GM23338 (cell line): ENCODE measurements around the gene SLC2A11. TPM values are rescaled to one million over a fixed set of nuclear protein-coding genes. Genes with fewer than 3 reads are reported as not detected.

ENCODE experiments used
- ATAC-seq: fragments of 200-7000 bp; cut with Tn5 transposase; 3 replicates; pipeline ENCODE4 v1.9.1; 2020
- DNase-seq: peaks from one replicate; pipeline ENCODE4 v3.0.0-alpha.2; 2015; ENCODE audit warnings: low spot score
- H2AFZ ChIP-seq: fragments of 200-600 bp; sonication (generic); 2 replicates; pipeline ENCODE4 v1.8.0; 2016; ENCODE audit warnings: antibody characterized with exemption, mild to moderate bottlenecking, moderate library complexity
- H3F3A ChIP-seq: fragments of 200-600 bp; sonication (generic); replicated peaks from 2 replicates; pipeline ENCODE4 v1.8.0; 2017; ENCODE audit warnings: antibody characterized with exemption, mixed run types, low read depth
- H3K27ac ChIP-seq: fragments of 200-600 bp; sonication (generic); 2 replicates; pipeline ENCODE4 v1.6.1; 2016; ENCODE audit warnings: low read depth
- H3K27me3 ChIP-seq: fragments of 200-600 bp; sonication (generic); 2 replicates; pipeline ENCODE4 v1.8.0; 2016; ENCODE audit warnings: mild to moderate bottlenecking, mixed run types, moderate library complexity; ENCODE audit not compliant: insufficient read depth
- H3K36me3 ChIP-seq: fragments of 200-600 bp; sonication (generic); 2 replicates; pipeline ENCODE4 v1.8.0; 2016; ENCODE audit warnings: mild to moderate bottlenecking; ENCODE audit not compliant: insufficient read depth
- H3K4me1 ChIP-seq: fragments of 200-600 bp; sonication (generic); 2 replicates; pipeline ENCODE4 v1.8.0; 2016; ENCODE audit warnings: mild to moderate bottlenecking, moderate library complexity; ENCODE audit not compliant: insufficient read depth
- H3K4me2 ChIP-seq: fragments of 200-600 bp; sonication (generic); 2 replicates; pipeline ENCODE4 v1.7.1; 2017; ENCODE audit warnings: mixed run types
- H3K4me3 ChIP-seq: fragments of 200-600 bp; sonication (generic); 2 replicates; pipeline ENCODE4 v1.6.1; 2016; ENCODE audit warnings: mixed run types
- H3K79me2 ChIP-seq: fragments of 200-600 bp; sonication (generic); replicated peaks from 2 replicates; pipeline ENCODE4 v1.8.0; 2017; ENCODE audit warnings: mild to moderate bottlenecking; ENCODE audit not compliant: insufficient read depth
- H3K9me2 ChIP-seq: fragments of 200-600 bp; sonication (generic); 2 replicates; pipeline ENCODE4 v1.8.0; 2017; ENCODE audit not compliant: insufficient read depth
- H4K20me1 ChIP-seq: fragments of 200-600 bp; sonication (generic); replicated peaks from 2 replicates; pipeline ENCODE4 v1.8.0; 2017; ENCODE audit warnings: mild to moderate bottlenecking; ENCODE audit not compliant: insufficient read depth
- H3K27ac Mint-ChIP-seq: 2 replicates; pipeline ENCODE4 v1.8.0; 2020; ENCODE audit warnings: inconsistent platforms, mild to moderate bottlenecking, moderate library complexity, mixed read lengths
- H3K27me3 Mint-ChIP-seq: 3 replicates; pipeline ENCODE4 v1.8.0; 2022; ENCODE audit warnings: low read depth, mild to moderate bottlenecking, moderate library complexity, mixed read lengths, inconsistent platforms; ENCODE audit not compliant: insufficient read depth, poor library complexity
- H3K36me3 Mint-ChIP-seq: 3 replicates; pipeline ENCODE4 v1.8.0; 2021; ENCODE audit warnings: low read depth, mild to moderate bottlenecking, inconsistent platforms, moderate library complexity, mixed read lengths
- H3K4me1 Mint-ChIP-seq: 3 replicates; pipeline ENCODE4 v1.8.0; 2020; ENCODE audit warnings: mild to moderate bottlenecking, inconsistent platforms, mixed read lengths
- H3K4me3 Mint-ChIP-seq: 3 replicates; pipeline ENCODE4 v1.8.0; 2021; ENCODE audit warnings: moderate library complexity, mild to moderate bottlenecking, inconsistent platforms, mixed read lengths
- H3K9me3 Mint-ChIP-seq: 3 replicates; pipeline ENCODE4 v1.8.0; 2020; ENCODE audit warnings: moderate library complexity, mild to moderate bottlenecking, inconsistent platforms, mixed read lengths
- CREB1 ChIP-seq: fragments of 250-450 bp; sonication (Bioruptor Pico); IDR thresholded peaks from 2 replicates; pipeline ENCODE4 v1.5.0; 2020; ENCODE audit warnings: low read depth, mild to moderate bottlenecking, moderate library complexity
- EZH2 ChIP-seq: fragments of 200-600 bp; sonication (generic); IDR thresholded peaks from one replicate; pipeline ENCODE4 v1.8.0; 2017; ENCODE audit warnings: antibody characterized with exemption, mild to moderate bottlenecking, low read depth; ENCODE audit not compliant: unreplicated experiment
- EZH2phosphoT487 ChIP-seq: fragments of 200-600 bp; sonication (generic); IDR thresholded peaks from one replicate; pipeline ENCODE4 v1.8.1; 2018; ENCODE audit warnings: antibody characterized with exemption; ENCODE audit not compliant: unreplicated experiment
- JUNB ChIP-seq: IDR thresholded peaks from one replicate; pipeline ENCODE4 v1.6.1; 2016; ENCODE audit warnings: antibody characterized with exemption; ENCODE audit not compliant: unreplicated experiment
- NANOG ChIP-seq: IDR thresholded peaks from 2 replicates; pipeline ENCODE4 v1.6.1; 2016; ENCODE audit warnings: antibody characterized with exemption, borderline replicate concordance
- POLR2AphosphoS5 ChIP-seq: IDR thresholded peaks from 2 replicates; pipeline ENCODE4 v1.6.1; 2016; ENCODE audit warnings: antibody characterized with exemption, low read depth
- ZNF331 ChIP-seq: fragments of 250-450 bp; sonication (Bioruptor Pico); IDR thresholded peaks from 2 replicates; pipeline ENCODE4 v1.5.0; 2020; ENCODE audit warnings: low read depth, mild to moderate bottlenecking, moderate library complexity
- polyA plus RNA-seq: library from polyadenylated mRNA; unstranded; fragments of >200 nt; fragmentation: Nextera tagmentation; extraction: Ambion mirVana; gene quantifications from 2 replicates; pipeline ENCODE4 v1.2.1, GENCODE V29; 2016
- total RNA-seq: library from RNA; depleted of rRNA; stranded (reverse); fragments of >200 nt; shearing (Covaris generic); gene quantifications from 2 replicates; pipeline ENCODE4 v1.2.3, GENCODE V29; 2014
- TF ChIP-seq, protein P1 (sequence below): IDR thresholded peaks from one replicate; pipeline ENCODE4 v1.6.1; 2018; ENCODE audit warnings: antibody characterized with exemption; ENCODE audit not compliant: unreplicated experiment
- TF ChIP-seq, protein P2 (sequence below): fragments of 250-450 bp; sonication (Bioruptor Pico); IDR thresholded peaks from 2 replicates; pipeline ENCODE4 v1.5.0; 2020; ENCODE audit warnings: mild to moderate bottlenecking, moderate library complexity

The SLC2A11 gene
- total and polyA plus RNA-seq, 2 experiments from 2014 or later, result 7.1 to 21.8 TPM

DNA sequence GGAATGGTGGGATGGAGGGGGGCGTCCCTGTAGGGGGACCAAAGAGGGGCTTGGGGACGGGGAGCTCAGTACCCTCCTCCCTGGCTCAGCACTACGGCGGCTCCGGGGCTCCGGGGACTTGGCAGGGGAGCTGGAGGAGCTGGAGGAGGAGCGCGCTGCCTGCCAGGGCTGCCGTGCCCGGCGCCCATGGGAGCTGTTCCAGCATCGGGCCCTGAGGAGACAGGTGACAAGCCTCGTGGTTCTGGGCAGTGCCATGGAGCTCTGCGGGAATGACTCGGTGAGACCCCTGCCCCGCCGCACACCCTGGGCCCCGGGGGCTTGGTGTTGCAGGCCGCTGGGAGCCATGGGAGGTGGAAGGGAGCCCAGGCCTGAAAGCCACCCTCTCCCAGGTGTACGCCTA lies 24.7 kb downstream of the SLC2A11 start:
- no peaks in the 10 kb centered on the region for H3K4me1 ChIP-seq
- H4K20me1 ChIP-seq, result no peaks in the 10 kb centered on the region
- no peaks in the 10 kb centered on the region for H3K27me3 ChIP-seq
- DNase-seq (no peak), ATAC-seq (no peak)
- no peaks in the 10 kb centered on the region for H3K9me2 ChIP-seq
- no peak overlapping the region for H3K4me2 ChIP-seq
- H2AFZ ChIP-seq, result no peak overlapping the region
- Mint-ChIP-seq H3K4me1 (peaks cover 3% of the 10 kb centered on the region; the same call in 2 of the 3 replicates), H3K4me3 (no peak overlapping the region), H3K9me3 (no peaks in the 10 kb centered on the region), H3K27me3 (no peaks in the 10 kb centered on the region), H3K36me3 (peaks cover 30% of the 10 kb centered on the region), H3K27ac (no peak overlapping the region)
- H3K36me3 ChIP-seq, result no peaks in the 10 kb centered on the region
- no peak overlapping the region for H3K27ac ChIP-seq
- no peaks in the 10 kb centered on the region for H3K79me2 ChIP-seq
- no peak overlapping the region for H3K4me3 ChIP-seq
- H3F3A ChIP-seq, result no peaks in the 10 kb centered on the region
- no peak for TF ChIP-seq JUNB
- TF ChIP-seq CREB1, result no peak
- no peak for TF ChIP-seq EZH2phosphoT487
- TF ChIP-seq ZNF331 (CRISPR knock-in tag), result no peak
- no peak for TF ChIP-seq POLR2AphosphoS5
- TF ChIP-seq, protein P1, sequence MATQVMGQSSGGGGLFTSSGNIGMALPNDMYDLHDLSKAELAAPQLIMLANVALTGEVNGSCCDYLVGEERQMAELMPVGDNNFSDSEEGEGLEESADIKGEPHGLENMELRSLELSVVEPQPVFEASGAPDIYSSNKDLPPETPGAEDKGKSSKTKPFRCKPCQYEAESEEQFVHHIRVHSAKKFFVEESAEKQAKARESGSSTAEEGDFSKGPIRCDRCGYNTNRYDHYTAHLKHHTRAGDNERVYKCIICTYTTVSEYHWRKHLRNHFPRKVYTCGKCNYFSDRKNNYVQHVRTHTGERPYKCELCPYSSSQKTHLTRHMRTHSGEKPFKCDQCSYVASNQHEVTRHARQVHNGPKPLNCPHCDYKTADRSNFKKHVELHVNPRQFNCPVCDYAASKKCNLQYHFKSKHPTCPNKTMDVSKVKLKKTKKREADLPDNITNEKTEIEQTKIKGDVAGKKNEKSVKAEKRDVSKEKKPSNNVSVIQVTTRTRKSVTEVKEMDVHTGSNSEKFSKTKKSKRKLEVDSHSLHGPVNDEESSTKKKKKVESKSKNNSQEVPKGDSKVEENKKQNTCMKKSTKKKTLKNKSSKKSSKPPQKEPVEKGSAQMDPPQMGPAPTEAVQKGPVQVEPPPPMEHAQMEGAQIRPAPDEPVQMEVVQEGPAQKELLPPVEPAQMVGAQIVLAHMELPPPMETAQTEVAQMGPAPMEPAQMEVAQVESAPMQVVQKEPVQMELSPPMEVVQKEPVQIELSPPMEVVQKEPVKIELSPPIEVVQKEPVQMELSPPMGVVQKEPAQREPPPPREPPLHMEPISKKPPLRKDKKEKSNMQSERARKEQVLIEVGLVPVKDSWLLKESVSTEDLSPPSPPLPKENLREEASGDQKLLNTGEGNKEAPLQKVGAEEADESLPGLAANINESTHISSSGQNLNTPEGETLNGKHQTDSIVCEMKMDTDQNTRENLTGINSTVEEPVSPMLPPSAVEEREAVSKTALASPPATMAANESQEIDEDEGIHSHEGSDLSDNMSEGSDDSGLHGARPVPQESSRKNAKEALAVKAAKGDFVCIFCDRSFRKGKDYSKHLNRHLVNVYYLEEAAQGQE, result no peak
- TF ChIP-seq, protein P2, sequence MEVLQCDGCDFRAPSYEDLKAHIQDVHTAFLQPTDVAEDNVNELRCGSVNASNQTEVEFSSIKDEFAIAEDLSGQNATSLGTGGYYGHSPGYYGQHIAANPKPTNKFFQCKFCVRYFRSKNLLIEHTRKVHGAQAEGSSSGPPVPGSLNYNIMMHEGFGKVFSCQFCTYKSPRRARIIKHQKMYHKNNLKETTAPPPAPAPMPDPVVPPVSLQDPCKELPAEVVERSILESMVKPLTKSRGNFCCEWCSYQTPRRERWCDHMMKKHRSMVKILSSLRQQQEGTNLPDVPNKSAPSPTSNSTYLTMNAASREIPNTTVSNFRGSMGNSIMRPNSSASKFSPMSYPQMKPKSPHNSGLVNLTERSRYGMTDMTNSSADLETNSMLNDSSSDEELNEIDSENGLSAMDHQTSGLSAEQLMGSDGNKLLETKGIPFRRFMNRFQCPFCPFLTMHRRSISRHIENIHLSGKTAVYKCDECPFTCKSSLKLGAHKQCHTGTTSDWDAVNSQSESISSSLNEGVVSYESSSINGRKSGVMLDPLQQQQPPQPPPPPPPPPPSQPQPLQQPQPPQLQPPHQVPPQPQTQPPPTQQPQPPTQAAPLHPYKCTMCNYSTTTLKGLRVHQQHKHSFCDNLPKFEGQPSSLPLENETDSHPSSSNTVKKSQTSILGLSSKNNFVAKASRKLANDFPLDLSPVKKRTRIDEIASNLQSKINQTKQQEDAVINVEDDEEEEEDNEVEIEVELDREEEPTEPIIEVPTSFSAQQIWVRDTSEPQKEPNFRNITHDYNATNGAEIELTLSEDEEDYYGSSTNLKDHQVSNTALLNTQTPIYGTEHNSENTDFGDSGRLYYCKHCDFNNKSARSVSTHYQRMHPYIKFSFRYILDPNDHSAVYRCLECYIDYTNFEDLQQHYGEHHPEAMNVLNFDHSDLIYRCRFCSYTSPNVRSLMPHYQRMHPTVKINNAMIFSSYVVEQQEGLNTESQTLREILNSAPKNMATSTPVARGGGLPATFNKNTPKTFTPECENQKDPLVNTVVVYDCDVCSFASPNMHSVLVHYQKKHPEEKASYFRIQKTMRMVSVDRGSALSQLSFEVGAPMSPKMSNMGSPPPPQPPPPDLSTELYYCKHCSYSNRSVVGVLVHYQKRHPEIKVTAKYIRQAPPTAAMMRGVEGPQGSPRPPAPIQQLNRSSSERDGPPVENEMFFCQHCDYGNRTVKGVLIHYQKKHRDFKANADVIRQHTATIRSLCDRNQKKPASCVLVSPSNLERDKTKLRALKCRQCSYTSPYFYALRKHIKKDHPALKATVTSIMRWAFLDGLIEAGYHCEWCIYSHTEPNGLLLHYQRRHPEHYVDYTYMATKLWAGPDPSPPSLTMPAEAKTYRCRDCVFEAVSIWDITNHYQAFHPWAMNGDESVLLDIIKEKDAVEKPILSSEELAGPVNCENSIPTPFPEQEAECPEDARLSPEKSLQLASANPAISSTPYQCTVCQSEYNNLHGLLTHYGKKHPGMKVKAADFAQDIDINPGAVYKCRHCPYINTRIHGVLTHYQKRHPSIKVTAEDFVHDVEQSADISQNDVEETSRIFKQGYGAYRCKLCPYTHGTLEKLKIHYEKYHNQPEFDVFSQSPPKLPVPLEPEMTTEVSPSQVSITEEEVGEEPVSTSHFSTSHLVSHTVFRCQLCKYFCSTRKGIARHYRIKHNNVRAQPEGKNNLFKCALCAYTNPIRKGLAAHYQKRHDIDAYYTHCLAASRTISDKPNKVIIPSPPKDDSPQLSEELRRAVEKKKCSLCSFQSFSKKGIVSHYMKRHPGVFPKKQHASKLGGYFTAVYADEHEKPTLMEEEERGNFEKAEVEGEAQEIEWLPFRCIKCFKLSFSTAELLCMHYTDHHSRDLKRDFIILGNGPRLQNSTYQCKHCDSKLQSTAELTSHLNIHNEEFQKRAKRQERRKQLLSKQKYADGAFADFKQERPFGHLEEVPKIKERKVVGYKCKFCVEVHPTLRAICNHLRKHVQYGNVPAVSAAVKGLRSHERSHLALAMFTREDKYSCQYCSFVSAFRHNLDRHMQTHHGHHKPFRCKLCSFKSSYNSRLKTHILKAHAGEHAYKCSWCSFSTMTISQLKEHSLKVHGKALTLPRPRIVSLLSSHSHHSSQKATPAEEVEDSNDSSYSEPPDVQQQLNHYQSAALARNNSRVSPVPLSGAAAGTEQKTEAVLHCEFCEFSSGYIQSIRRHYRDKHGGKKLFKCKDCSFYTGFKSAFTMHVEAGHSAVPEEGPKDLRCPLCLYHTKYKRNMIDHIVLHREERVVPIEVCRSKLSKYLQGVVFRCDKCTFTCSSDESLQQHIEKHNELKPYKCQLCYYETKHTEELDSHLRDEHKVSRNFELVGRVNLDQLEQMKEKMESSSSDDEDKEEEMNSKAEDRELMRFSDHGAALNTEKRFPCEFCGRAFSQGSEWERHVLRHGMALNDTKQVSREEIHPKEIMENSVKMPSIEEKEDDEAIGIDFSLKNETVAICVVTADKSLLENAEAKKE, result no peak
- no peak for TF ChIP-seq NANOG
- TF ChIP-seq EZH2, result no peak
